GM21825 (cell line): ENCODE measurements around the gene DUSP8.

ENCODE experiments used
- ATAC-seq: cut with Tn5 transposase; IDR thresholded peaks from one replicate; pipeline ENCODE4 v1.9.1; 2021; ENCODE audit warnings: mild to moderate bottlenecking, moderate library complexity; ENCODE audit not compliant: unreplicated experiment

Gene DUSP8

GRCh38 chr11:1536065-1536843 lies 35.8 kb downstream of the DUSP8 start:
- ATAC-seq = no peak

DNA sequence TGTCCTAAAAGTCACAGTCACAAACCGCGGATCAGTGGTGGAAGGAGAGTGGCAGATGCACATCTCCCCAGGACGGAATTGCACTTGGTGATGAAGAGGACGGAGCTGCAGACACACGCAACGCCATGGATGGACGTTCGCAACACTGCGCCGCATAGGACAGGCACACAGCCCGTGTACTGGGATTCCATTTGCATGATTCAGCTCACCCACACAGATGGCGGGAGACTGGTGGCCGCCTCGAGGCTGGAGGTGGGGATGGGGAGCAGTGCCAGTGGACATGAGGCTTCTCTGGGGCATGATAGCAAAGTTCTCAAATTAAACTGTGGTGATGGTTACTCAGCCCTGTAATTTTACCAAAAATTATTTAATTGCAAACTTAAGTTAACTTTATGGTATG lies 37.4 kb downstream of the DUSP8 start:
- no peak for ATAC-seq

DNA sequence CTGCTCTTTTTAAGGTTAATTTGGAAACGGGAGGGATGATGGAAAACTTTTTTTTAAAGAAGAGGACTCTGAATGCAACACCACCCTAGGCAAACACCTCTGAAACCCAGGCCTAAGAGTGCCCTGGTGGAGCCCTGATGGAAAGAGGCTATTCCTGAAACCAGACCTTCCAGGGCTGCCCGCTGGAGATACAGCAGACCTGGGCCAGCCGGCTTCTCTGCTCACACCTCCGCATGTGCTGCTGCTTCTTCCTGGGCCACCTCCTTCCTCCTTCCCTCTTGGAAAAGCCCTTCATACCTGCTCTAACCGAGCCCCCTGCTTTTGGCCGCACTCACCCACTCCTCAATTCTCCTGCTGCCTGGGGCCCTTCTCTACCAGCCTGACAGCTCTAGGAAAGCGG lies 37.9 kb downstream of the DUSP8 start:
- ATAC-seq = no peak

- ATAC-seq = no peak
Measured at GRCh38 chr11:1533342-1533725, 38.7 kb downstream of the DUSP8 start.

GRCh38 chr11:1532606-1533341 lies 39.3 kb downstream of the DUSP8 start:
- ATAC-seq = no peak

DNA sequence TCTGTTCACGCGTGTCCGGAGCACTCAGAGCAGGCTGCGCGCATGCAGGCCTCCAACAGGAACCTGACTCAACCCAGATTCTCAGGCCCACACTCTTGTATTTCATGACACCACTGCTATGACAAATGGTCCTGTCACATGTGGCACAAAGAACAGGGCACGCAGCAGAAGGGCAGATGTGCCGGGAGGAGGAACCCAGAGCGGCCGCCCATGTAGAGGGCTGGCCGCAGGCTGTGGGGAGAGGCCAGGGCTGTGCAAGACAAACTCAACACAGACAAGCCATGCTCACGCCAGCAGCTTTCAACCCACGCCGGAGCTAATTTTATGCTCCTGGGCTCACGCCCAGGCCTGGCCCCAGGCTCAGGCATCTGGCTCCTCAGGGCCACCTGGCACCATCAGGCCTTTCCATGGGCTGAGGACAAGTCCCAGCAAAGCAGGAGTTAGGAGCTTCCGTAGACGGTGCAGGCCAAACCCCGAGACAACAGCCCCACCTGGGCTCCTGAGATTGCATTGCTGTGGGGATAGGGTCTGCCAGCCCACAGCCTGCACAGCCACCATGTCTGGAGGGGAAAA lies 40.0 kb downstream of the DUSP8 start:
- ATAC-seq = no peak

GRCh38 chr11:1531449-1532013 lies 40.5 kb downstream of the DUSP8 start:
- ATAC-seq = no peak

DNA sequence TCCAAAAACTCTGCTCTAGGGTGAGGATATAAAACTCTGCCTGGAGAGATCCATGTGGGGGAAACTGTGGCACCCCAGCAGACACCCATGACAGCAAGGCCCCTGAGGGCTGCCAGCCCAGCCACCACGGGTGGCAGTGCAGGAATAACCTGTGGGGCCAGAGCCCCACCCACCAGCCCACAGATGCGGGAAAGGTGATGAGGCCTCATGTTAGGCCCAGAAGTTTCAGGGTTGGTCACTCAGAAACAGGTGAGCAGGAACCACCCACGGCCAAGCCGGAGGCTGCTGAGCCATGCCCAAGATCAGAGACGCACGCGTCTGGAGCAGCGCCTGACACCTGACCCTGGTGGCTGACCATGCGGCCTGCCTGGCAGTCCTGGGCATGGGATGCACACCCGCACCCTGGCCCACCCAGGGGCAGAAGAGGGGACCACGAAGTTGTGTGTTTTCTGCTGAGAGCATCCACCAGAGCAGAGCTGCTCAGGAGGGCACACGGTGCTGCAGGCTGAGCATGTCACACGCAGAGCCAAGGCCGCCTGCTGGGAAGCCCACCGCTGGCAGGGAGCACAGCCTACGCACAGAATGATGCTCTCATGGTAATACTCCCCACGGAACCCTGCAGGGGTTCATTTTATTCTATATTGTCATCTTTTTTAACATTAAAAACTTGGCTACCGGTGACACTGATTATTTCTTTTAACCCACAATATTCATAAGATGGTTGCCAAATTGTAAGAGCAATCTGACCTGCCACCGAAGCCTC lies 41.2 kb downstream of the DUSP8 start:
- no peak for ATAC-seq

DNA sequence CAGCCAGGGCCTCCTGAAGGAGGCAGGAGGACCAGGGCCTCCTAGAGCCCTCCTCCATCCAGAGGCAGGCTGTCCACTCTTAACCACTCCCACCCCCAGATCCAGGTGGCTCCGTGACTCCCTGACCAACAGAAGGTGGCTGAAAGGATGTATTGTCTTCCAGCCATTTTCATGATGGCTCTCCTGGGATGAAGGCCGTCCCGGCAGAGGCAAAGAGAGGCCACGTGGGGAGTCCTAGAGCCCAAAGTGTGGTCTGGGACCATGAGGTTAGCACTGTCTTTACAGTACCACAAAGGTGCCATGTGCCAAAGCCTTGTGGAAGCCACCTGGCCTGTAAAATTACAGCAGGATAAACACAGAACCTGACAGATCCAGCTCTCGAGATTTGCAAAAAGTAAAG lies 42.3 kb downstream of the DUSP8 start:
- no peak for ATAC-seq

GRCh38 chr11:1529286-1529685 lies 42.8 kb downstream of the DUSP8 start:
- ATAC-seq = no peak

DNA sequence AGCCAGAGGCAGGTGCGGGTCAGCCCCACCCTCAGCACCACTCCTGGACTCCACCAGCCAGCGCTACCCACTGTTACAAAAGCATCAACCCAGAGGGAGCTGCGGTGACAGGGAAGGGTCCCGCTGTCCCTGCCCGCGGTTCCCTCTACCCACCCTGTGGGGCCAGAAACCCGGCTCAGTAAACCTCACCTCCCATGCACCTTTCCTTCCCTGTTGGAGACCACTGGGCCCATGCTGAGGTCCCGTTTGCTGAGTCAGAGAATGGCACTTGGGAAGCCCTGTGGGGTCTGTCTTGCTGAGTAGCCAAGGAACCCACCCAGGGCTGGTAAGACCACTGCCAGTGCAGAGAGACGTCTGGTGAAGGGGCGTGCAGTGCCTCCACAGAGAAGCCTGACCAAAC lies 43.4 kb downstream of the DUSP8 start:
- no peak for ATAC-seq

- no peak for ATAC-seq
Measured at GRCh38 chr11:1526785-1527184, 45.3 kb downstream of the DUSP8 start.

DNA sequence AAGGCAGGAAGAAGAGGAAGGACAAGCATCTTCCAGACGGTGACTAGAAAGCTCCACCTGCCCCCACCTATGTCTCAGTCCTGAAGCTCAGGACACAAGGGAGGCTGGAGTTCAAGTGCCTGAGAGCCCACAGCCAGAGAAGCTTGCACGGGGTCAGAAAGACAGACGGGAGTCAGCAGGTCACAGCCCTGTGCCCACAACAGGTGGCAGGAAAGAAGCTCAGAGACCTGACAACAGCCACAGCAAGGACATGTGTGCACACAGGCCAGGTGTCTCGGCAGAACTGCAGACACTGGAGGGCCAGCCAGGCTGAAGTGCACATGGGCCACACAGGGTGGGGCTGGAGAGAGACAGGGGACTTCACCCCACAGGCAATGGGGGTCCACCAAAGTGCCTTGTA lies 48.3 kb downstream of the DUSP8 start:
- no peak for ATAC-seq

GRCh38 chr11:1523077-1523476 lies 49.0 kb downstream of the DUSP8 start:
- ATAC-seq = no peak

- ATAC-seq = peak; percentile 29
Measured at GRCh38 chr11:1522081-1522424, 50.0 kb downstream of the DUSP8 start.

GRCh38 chr11:1521382-1522080 lies 50.5 kb downstream of the DUSP8 start:
- peak; percentile 82 for ATAC-seq

DNA sequence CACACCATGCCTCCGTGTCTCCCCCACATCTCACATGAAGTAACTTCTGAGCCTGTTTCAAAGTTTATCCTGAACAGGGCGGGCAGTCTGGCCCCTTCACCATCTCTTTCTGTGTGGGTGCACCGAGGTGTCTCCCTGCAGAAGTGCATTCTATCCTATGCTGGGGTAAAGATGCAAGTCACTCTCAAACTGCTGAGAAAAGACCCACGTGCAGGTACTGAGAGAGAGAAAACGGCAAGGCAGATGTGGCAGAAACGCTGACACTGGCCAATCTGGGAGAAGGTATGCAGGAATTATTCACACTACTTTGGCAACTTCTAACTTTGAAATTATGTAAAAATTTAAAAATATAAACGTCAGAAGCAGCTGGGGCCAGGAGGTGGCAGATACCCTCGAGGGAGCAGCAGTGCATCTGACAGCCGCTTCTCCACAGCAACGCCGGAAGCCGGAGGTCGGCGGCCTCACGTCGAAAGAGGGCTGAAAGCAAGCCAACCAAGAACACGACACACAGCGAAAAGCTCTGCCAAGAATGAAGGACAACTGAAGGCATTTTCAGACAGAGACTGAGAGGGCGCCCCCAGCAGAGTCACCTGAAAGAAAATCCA lies 51.3 kb downstream of the DUSP8 start:
- ATAC-seq = no peak

GRCh38 chr11:1520209-1520662 lies 51.8 kb downstream of the DUSP8 start:
- ATAC-seq = no peak

GRCh38 chr11:1519028-1520010 lies 52.8 kb downstream of the DUSP8 start:
- ATAC-seq = no peak
